GM21390 (cell line): ENCODE results near the gene SLC36A3.
A peak's percentile ranks its signal among the peaks of the same experiment; 100 is the strongest.
"Not testable (repeated sequence)": the region's sequence is repeated elsewhere in the genome, so short reads cannot be mapped to it uniquely, and the experiment has no call there.

ENCODE experiments used
- ATAC-seq: cut with Tn5 transposase; IDR thresholded peaks from one replicate; pipeline ENCODE4 v1.9.1; 2021; ENCODE audit not compliant: unreplicated experiment

The SLC36A3 gene

GRCh38 chr5:151309266-151309665, 5.7 kb upstream of the SLC36A3 start:
- ATAC-seq: not testable (repeated sequence)

- no peak for ATAC-seq
Observed at GRCh38 chr5:151298063-151298855, 5.3 kb downstream of the SLC36A3 start.

GRCh38 chr5:151296974-151297373, 6.6 kb downstream of the SLC36A3 start:
- ATAC-seq: no peak

GRCh38 chr5:151296478-151296830, 7.1 kb downstream of the SLC36A3 start:
- ATAC-seq: no peak

GRCh38 chr5:151295791-151296477, 7.6 kb downstream of the SLC36A3 start:
- no peak for ATAC-seq

- ATAC-seq: no peak
Observed at GRCh38 chr5:151295138-151295537, 8.4 kb downstream of the SLC36A3 start.

GRCh38 chr5:151293624-151294023, 9.9 kb downstream of the SLC36A3 start:
- no peak for ATAC-seq

GRCh38 chr5:151288180-151288579, 15.4 kb downstream of the SLC36A3 start:
- peak; percentile 64 for ATAC-seq

GRCh38 chr5:151286246-151286645, 17.3 kb downstream of the SLC36A3 start:
- no peak for ATAC-seq

- no peak for ATAC-seq
Observed at GRCh38 chr5:151285683-151286082, 17.9 kb downstream of the SLC36A3 start.

GRCh38 chr5:151284392-151284967, 19.1 kb downstream of the SLC36A3 start:
- ATAC-seq: no peak

GRCh38 chr5:151283120-151283825, 20.3 kb downstream of the SLC36A3 start:
- no peak for ATAC-seq

- no peak for ATAC-seq
Observed at GRCh38 chr5:151281001-151281639, 22.4 kb downstream of the SLC36A3 start.

GRCh38 chr5:151280443-151280842, 23.1 kb downstream of the SLC36A3 start:
- no peak for ATAC-seq

GRCh38 chr5:151278845-151279244, 24.7 kb downstream of the SLC36A3 start:
- ATAC-seq: no peak

GRCh38 chr5:151275803-151276202, 27.8 kb downstream of the SLC36A3 start:
- ATAC-seq: no peak

- no peak for ATAC-seq
Observed at GRCh38 chr5:151274666-151275065, 28.9 kb downstream of the SLC36A3 start.

- no peak for ATAC-seq
Observed at GRCh38 chr5:151271336-151271735, 32.2 kb downstream of the SLC36A3 start.

GRCh38 chr5:151270599-151270998, 33.0 kb downstream of the SLC36A3 start:
- ATAC-seq: peak; percentile 75

GRCh38 chr5:151267491-151268260, 35.9 kb downstream of the SLC36A3 start:
- no peak for ATAC-seq
